ENCODE results near the gene KPTN. TPM values are rescaled to one million over a fixed set of nuclear protein-coding genes. Genes with fewer than 3 reads are reported as not detected.

The KPTN gene
- total RNA-seq, 1 experiment from 2014 or later, result 20.8 TPM

- TF ChIP-seq CTCF (conservative IDR thresholded peaks at IDR 0.05), result no peak
- TF ChIP-seq EZH2 (IDR thresholded peaks at IDR 0.05; ENCODE audit: low read depth), result no peak
- POLR2A ChIA-PET (ENCODE audit: unreplicated experiment), result no interaction called here
- BruUV-seq (replicated peaks), result no TSS peak
Measured at GRCh38 chr19:47480658-47481057, 3.4 kb downstream of the KPTN start.

GRCh38 chr19:47479701-47480503 is 4.1 kb downstream of the KPTN start:
- POLR2A ChIA-PET (ENCODE audit: unreplicated experiment), result no interaction called here
- H3K36me3 ChIP-seq (ENCODE audit: low read depth), result no peaks in the 10 kb centered on the region
- peaks cover 2% of the 10 kb centered on the region; the same call in 1 of the 2 replicates for H3K79me2 ChIP-seq (ENCODE audit: low read depth)

More at GRCh38 chr19:47480658-47481057, 3.4 kb downstream of the KPTN start:
- no peak overlapping the region for H3K4me2 ChIP-seq
- H3K36me3 ChIP-seq (ENCODE audit: low read depth), result no peaks in the 10 kb centered on the region
- H3K9me3 ChIP-seq (ENCODE audit: insufficient read depth, low read depth), result no peaks in the 10 kb centered on the region
- intact Hi-C loops (cut with micrococcal nuclease; ENCODE audit: unreplicated experiment), result no loop called here
- no peak overlapping the region for H3K27ac ChIP-seq
- H3K4me3 ChIP-seq, result no peak overlapping the region
- H3F3A ChIP-seq (ENCODE audit: insufficient read depth, low read depth), result peaks cover 15% of the 10 kb centered on the region
- H4K20me1 ChIP-seq (ENCODE audit: insufficient read depth), result no peaks in the 10 kb centered on the region
- peaks cover 7% of the 10 kb centered on the region for H3K79me2 ChIP-seq (ENCODE audit: low read depth)
- H3K4me1 ChIP-seq (replicated peaks; ENCODE audit: insufficient read depth), result peaks cover 10% of the 10 kb centered on the region; the same call in 1 of the 2 replicates
- H3K9me2 ChIP-seq (ENCODE audit: insufficient read depth), result no peaks in the 10 kb centered on the region
- H2AFZ ChIP-seq, result no peak overlapping the region
- DNase-seq, result no peak
- no peaks in the 10 kb centered on the region for H3K27me3 ChIP-seq (ENCODE audit: insufficient read depth, low read depth)
- CTCF ChIA-PET, result no interaction called here

GRCh38 chr19:47476438-47476972 is 7.5 kb downstream of the KPTN start:
- no peak overlapping the region for H2AFZ ChIP-seq
- no peak overlapping the region for H3K4me3 ChIP-seq
- no peaks in the 10 kb centered on the region for H3K9me3 ChIP-seq (ENCODE audit: insufficient read depth, low read depth)
- H3K4me2 ChIP-seq, result no peak overlapping the region
- ChIA-PET CTCF (no interaction called here), POLR2A (ENCODE audit: unreplicated experiment) (interaction anchor here (0.6 kb wide), 1 partner anchor 12 kb away, joined by 4 read pairs; no protein-coding TSS in a partner anchor)
- no peaks in the 10 kb centered on the region for H4K20me1 ChIP-seq (ENCODE audit: insufficient read depth)
- H3F3A ChIP-seq (ENCODE audit: insufficient read depth, low read depth), result peaks cover under 1% of the 10 kb centered on the region; the same call in 1 of the 2 replicates
- H3K36me3 ChIP-seq (ENCODE audit: low read depth), result no peaks in the 10 kb centered on the region
- peaks cover 8% of the 10 kb centered on the region for H3K27me3 ChIP-seq (ENCODE audit: insufficient read depth, low read depth)
- TF ChIP-seq EZH2 (IDR thresholded peaks at IDR 0.05; ENCODE audit: low read depth) (no peak), CTCF (conservative IDR thresholded peaks at IDR 0.05) (no peak)
- no peak overlapping the region for H3K27ac ChIP-seq
- H3K9me2 ChIP-seq (ENCODE audit: insufficient read depth), result no peaks in the 10 kb centered on the region
- H3K4me1 ChIP-seq (replicated peaks; ENCODE audit: insufficient read depth), result no peaks in the 10 kb centered on the region
- H3K79me2 ChIP-seq (ENCODE audit: low read depth), result no peaks in the 10 kb centered on the region
- intact Hi-C loops (cut with micrococcal nuclease; ENCODE audit: unreplicated experiment), result no loop called here
- BruUV-seq (replicated peaks), result no TSS peak
- no peak for DNase-seq

More at GRCh38 chr19:47479701-47480503, 4.1 kb downstream of the KPTN start:
- H3K27me3 ChIP-seq (ENCODE audit: insufficient read depth, low read depth), result no peaks in the 10 kb centered on the region
- no peak overlapping the region for H3K4me2 ChIP-seq
- CTCF ChIA-PET, result no interaction called here
- no peak overlapping the region for H3K27ac ChIP-seq
- TF ChIP-seq CTCF (conservative IDR thresholded peaks at IDR 0.05) (no peak), EZH2 (IDR thresholded peaks at IDR 0.05; ENCODE audit: low read depth) (no peak)
- no peak overlapping the region for H2AFZ ChIP-seq
- H3K9me2 ChIP-seq (ENCODE audit: insufficient read depth), result no peaks in the 10 kb centered on the region
- intact Hi-C loops (cut with micrococcal nuclease; ENCODE audit: unreplicated experiment), result no loop called here
- BruUV-seq (replicated peaks), result no TSS peak
- no peak overlapping the region for H3K4me3 ChIP-seq
- no peaks in the 10 kb centered on the region for H3K9me3 ChIP-seq (ENCODE audit: insufficient read depth, low read depth)
- H3K4me1 ChIP-seq (replicated peaks; ENCODE audit: insufficient read depth), result peaks cover 5% of the 10 kb centered on the region; the same call in 1 of the 2 replicates
- no peaks in the 10 kb centered on the region for H4K20me1 ChIP-seq (ENCODE audit: insufficient read depth)
- peaks cover 11% of the 10 kb centered on the region for H3F3A ChIP-seq (ENCODE audit: insufficient read depth, low read depth)
- no peak for DNase-seq

All from PC-9 (cell line).